GM21723 (cell line): ENCODE data around the gene PIKFYVE.

Experiments used
- ATAC-seq: cut with Tn5 transposase; IDR thresholded peaks from one replicate; pipeline ENCODE4 v1.9.1; 2021; ENCODE audit warnings: mild to moderate bottlenecking, moderate library complexity; ENCODE audit not compliant: unreplicated experiment

Gene PIKFYVE

GRCh38 chr2:208399201-208399600 lies 133.1 kb downstream of the PIKFYVE start:
- ATAC-seq: no peak

- ATAC-seq: no peak
Measured at GRCh38 chr2:208406474-208407451, 140.7 kb downstream of the PIKFYVE start, which contains the start of gene PTH2R. Gene PTH2R (plus strand): TSS chr2:208406792. CDS start chr2:208407044, 252 bp downstream.

- no peak for ATAC-seq
Measured at GRCh38 chr2:208407667-208408066, 141.6 kb downstream of the PIKFYVE start.
